ENCODE results near the gene FAM222A.

GRCh38 chr12:109727746-109728726, 14.4 kb downstream of the FAM222A start:
- TF ChIP-seq, protein P1, sequence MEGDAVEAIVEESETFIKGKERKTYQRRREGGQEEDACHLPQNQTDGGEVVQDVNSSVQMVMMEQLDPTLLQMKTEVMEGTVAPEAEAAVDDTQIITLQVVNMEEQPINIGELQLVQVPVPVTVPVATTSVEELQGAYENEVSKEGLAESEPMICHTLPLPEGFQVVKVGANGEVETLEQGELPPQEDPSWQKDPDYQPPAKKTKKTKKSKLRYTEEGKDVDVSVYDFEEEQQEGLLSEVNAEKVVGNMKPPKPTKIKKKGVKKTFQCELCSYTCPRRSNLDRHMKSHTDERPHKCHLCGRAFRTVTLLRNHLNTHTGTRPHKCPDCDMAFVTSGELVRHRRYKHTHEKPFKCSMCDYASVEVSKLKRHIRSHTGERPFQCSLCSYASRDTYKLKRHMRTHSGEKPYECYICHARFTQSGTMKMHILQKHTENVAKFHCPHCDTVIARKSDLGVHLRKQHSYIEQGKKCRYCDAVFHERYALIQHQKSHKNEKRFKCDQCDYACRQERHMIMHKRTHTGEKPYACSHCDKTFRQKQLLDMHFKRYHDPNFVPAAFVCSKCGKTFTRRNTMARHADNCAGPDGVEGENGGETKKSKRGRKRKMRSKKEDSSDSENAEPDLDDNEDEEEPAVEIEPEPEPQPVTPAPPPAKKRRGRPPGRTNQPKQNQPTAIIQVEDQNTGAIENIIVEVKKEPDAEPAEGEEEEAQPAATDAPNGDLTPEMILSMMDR (IDR thresholded peaks at IDR 0.05; ENCODE audit: insufficient read depth, low read length, poor library complexity, severe bottlenecking) = no peak
- TF ChIP-seq EZH2phosphoT487 (conservative IDR thresholded peaks at IDR 0.05; ENCODE audit: low read length) = no peak

All from SU-DHL-6 (cell line).